PC-3 (cell line): Measurements from ENCODE around the gene ATF7.

Experiments used
- CTCF ChIP-seq: fragments of 300-600 bp; sonication (generic); conservative IDR thresholded peaks from 2 replicates; pipeline ENCODE4 v1.5.1; 2017; ENCODE audit warnings: antibody characterized with exemption, low read depth, mild to moderate bottlenecking, low read length
- EZH2 ChIP-seq: fragments of 300-600 bp; sonication (generic); IDR thresholded peaks from one replicate; pipeline ENCODE4 v1.6.1; 2017; ENCODE audit warnings: antibody characterized with exemption, mild to moderate bottlenecking, low read length; ENCODE audit not compliant: unreplicated experiment

DNA sequence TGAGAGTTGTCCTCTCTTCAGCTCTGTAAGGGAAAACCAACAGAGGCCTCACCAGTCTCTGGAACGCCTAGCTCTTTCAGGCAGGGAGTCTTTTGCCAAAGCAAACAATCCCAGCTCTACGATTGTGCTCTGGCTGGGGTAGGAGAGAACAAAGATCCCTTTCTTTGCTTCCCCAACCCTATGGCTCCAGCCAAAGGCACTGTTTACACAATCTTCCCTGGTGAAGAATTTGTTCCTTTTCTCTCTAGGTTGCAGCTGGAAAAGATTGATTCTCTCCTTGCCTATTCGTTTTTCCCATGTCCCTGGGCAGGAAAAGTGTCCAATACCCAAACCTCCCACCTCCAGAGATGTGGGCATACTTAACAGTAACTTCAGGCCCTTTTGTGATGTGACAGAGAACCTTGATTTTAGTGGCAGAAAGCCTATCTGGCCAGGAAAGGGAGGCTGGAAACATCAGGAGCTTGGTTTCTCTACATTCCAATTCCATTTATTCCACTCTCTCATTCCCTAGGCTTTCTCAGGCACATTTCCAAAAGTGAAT is 32.9 kb upstream of the ATF7 start:
- TF ChIP-seq CTCF (no peak), EZH2 (no peak)
